HuH-7 (cell line): ENCODE data around the gene ADK.
"Not testable (repeated sequence)": the region's sequence is repeated elsewhere in the genome, so short reads cannot be mapped to it uniquely, and the experiment has no call there.

Source experiments
- DNase-seq: peaks from one replicate; pipeline ENCODE4 v3.0.0; 2011; ENCODE audit warnings: low spot score

Gene ADK

DNA sequence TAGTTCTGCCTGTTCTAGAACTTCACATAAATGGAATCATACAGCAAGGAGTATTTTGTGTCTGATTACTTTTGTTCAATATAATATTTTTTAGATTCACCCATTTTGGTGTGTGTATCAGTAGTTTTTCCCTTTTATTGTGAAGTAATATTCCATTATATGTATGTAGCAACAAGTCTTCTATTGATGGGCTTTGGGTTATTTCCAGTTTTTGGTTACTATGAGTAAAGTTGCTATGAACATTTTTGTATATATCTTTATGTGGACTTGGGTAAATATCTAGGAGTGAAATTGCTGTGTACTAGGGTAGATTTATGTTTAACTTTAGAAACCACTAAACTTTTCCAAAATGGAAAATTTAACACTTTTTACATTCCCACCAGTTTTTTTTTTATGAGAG, 35.7 kb downstream of the ADK start:
- no peak for DNase-seq

DNA sequence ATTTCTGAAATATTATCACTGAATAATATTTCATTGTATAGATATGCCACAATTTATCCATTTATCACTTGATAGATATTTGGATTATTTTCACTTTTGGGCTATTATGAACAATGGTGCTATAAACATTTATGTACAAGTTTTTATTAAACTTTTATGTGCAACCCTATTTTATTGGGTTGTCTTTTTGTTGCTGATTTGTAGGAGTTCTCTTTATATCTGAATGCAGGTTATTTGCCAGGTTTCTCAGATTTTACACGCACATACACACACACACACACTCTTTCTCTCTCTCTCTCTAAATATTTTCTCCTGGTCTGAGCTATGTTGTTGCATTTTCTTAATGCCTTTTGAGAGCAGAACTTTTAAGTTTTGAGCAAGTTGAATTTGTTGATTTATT, 36.2 kb downstream of the ADK start:
- no peak for DNase-seq

DNA sequence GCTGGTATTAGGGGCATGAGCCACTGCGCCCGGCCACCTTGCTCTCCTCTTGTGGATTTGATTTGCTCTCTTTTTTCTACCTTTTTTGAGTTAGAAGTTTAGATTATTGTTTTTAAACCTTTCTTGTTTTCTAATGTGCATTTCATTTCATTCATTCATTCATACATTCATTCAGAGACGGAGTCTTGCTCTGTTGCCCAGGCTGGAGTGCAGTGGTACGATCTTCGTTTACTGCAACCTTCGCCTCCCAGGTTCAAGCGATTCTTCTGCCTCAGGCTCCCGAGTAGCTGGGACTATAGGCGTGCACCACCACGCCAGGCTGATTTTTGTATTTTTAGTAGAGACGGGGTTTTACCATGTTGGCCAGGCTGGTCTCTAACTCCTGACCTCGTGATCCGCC, 37.6 kb downstream of the ADK start:
- not testable (repeated sequence) for DNase-seq

DNA sequence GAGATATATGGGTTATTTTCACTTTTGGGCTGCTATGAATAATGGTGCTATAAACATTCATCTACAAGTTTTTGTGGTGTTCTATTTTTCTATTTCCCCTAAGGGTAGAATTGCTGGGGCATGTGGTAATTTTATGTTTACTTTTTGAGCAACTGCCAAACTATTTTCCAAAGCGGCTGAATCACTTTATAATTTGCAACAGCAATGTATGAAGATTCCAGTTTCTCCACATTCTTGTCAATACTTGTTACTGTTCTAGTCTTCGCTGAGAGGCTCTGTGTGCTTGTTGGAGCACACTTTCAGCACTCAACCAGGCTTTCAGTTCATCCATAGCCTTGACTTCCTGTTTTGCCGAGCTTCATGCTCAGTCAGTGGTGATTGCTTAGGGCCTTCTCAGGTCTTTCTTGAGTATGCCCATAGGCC, 39.0 kb downstream of the ADK start:
- DNase-seq: no peak

DNA sequence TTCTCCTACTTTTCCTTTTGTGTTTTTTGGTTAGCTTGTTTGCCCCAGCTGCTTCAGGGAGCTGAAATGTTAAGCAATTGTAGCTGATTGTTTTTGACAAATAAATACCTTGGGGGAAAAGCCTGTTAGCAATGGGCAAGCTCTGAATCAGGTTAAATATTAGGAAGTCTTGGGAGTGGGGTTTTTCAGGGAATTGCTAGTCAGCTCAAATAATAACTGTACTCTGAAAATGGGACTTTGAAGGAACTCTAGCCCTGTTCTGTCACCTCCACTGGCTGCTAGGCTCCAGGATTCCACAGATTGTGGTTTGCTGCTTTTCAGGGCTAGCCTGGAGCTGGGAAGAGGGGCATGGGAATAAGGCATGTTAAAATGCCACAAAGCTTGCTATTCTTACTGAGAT, 39.5 kb downstream of the ADK start:
- DNase-seq: no peak

DNA sequence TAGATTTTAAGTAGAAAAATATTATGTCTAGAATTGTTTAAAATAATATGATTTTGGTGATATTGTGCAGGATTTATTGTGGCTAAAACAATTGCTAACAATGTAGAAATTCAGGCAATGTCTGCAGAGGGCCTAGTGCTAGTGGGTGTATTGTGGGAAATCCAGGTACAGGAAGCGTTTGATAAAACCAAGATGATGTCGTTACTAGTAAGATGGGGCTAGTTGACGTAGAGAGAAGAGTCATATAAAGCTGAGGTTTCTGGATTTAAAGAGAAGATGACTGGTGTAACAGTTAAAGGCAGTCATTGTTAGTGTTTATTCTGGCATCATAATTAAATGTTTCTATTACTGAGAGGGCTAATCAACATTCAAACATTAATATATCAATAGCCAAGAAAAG, 43.5 kb downstream of the ADK start:
- no peak for DNase-seq

DNA sequence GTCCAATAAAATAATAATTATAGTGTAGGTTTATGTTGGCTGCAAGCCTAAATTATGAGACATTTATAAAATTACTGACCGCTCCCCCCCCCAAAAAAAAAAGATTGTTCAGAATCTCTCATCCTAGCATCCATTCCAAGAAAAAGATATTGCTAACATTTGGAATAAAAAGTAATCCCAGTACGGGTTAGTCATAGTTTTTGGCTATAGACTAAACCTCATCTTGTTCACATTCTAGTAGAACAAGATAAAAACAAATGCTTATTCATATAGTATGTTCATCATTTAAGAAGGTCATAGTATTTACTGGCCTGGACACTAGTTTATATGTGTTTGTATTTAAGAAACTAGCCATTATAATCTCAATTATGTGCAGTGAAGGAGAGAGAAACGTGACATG, 44.0 kb downstream of the ADK start:
- DNase-seq: no peak

DNA sequence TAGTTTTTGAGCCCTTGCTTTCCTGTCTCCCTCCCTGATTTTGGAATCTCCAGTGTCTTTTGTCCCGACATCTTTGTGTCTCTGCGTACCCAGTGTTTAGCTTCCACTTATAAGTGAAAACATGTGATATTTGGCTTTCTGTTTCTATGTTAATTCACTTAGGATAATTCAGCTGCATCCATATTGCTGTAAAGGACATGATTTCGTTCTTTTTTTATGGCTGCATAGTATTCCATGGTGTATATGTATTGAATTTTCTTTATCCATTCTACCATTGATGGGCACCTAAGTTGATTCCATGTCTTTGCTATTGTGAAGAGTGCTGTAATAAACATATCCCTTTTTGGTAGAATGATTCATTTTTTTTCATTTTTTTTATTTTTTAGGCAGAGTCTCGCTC, 48.3 kb downstream of the ADK start:
- no peak for DNase-seq

DNA sequence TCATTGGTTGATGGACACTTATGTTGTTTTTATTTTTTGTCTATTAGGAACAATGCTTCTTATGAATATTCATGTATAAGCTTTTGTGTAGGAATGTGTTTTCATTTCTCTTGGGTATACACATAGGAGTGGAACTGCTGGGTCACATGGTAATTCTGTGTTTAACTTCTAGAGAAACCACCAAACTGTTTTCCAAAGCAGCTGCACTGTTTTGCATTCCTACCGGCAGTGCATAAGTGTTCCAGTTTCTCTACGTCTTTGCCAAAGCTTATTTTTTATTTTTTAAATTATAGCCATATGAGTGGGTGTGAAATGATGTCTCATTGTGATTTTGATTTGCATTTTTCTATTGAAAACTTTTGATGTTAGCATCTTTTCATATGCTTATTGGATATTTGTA, 51.3 kb downstream of the ADK start:
- DNase-seq: no peak

DNA sequence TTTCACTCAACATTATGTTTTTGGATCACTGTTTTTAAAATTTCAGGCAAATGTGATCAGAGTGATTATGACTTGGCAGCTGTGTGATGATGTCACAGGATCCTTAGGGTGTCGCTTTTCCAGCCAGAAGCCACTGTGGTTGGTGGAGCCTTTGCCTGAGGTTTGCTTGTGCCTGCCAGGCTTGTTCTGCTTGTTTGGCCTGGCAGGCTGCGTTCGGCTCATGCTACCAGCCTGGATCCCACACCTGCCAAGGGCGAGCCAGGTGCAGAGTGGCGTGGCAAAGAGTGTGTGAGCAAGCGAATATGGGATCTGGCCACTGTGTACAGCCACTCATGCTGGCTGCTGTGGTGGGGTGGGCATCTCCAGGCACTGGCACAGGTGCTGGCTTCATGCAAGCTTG, 55.7 kb downstream of the ADK start:
- no peak for DNase-seq

DNA sequence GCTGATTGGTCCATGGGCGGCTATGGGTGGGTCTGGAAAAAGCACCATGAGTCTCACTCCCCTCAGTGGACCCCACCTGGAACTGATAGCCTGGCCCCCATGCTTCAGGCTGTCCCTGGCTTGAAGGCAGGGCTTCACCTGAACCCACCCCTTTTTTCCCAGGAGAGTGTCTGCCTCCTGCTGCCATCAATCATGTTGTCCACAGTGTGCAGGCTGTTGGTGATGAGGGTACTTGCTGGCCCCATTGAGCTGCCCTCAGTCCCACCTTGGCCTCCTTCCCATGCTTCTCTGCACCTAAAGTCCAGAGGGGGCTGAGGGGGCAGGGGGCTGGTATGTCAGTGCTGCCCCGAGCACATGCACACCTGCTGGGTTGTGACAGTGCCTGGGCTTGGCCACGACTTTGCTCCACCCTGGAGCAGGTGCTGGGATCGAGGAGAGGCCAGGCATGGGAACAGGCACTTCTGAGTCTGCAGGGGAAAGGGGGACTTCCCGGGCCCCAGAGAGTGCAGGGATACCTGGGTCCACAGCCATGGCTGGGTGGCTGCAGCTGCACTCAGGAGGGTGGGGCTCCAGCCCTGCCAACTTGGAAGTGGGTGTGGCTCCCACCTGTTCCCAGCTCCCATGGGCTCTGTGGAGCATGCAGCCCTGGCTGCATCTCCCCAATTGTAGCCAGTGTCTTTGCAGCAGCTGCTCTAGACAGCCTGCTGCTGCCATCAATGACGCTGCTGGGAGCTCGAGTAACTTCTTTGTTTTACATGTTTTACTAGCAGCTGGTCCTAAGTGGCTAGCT, 56.9 kb downstream of the ADK start:
- DNase-seq: no peak

DNA sequence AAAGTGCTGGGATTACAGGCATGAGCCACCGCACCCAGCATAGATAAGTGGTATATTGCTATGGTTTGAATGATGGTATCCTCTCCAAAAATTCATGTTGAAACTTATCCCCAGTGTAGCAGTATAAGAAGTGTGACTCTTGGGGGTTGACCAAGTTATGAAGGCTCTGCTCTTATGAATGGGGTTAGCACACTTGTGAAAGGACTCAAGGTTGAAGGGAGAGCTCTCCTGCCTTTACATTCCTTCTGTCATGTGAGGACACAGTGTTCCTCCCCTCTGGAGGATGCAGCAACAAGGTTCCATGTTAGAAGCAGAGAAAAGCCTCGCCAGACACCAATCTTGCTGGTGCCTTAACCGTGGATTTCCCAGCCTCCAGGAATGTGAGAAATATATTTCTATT, 58.0 kb downstream of the ADK start:
- no peak for DNase-seq

DNA sequence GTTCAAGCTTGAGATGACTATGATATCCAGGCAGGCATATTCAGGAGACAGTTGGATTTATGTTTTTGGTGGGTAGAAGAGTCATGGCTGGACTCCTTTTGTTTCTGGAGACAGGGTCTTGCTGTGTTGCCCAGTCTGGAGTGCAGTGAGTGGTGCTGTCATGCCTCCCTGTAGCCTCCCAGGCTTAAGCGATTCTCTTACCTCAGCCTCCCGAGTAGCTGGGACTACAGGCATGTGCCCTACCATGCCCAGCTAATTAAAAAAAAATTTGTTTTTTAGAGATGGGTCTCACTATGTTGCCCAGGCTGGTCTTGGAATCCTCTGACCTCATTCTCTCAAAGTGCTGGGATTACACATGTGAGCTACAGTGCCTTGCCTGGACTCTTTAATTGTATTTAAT, 62.0 kb downstream of the ADK start:
- no peak for DNase-seq

DNA sequence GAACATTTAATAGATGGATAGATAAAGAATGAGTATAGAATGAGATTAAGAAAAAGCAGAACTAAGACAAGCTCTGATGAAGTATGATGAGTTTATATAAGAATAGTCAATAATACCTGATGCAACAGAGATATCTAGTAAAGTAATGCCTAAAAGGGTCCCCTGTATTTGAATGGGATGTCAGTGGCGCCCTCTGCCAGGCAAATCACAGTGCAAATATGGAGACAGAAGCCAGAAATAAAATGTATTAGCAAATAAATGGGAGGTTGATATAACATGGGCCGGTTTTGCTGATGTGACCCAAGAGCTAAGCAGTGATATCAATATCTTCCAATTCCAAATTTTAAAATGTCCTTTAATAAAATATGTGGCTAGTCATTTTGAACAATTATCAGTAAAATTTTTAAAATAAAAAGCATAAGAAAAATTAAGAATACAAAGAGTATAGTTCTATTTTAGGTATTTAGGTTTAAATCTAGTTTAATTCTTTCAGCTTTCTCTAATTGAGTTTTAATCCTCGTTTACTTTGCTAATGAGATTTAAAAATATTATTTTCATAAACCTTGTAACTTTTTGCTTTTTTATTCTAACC, 62.6 kb downstream of the ADK start:
- DNase-seq: peak; percentile 9

DNA sequence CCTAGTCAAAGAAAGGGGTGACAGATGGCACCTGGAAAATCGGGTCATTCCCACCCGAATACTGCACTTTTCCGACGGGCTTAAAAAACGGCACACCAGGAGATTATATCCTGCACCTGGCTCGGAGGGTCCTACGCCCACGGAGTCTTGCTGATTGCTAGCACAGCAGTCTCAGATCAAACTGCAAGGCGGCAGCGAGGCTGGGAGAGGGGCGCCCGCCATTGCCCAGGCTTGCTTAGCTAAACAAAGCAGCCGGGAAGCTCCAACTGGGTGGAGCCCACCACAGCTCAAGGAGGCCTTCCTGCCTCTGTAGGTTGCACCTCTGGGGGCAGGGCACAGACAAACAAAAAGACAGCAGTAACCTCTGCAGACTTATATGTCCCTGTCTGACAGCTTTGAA, 66.1 kb downstream of the ADK start:
- DNase-seq: not testable (repeated sequence)

DNA sequence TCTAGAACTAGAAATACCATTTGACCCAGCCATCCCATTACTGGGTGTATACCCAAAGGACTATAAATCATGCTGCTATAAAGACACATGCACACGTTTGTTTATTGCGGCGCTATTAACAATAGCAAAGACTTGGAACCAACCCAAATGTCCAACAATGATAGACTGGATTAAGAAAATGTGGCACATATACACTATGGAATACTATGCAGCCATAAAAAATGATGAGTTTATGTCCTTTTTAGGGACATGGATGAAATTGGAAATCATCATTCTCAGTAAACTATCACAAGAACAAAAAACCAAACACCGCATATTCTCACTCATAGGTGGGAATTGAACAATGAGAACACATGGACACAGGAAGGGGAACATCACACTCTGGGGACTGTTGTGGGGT, 71.4 kb downstream of the ADK start:
- DNase-seq: not testable (repeated sequence)

DNA sequence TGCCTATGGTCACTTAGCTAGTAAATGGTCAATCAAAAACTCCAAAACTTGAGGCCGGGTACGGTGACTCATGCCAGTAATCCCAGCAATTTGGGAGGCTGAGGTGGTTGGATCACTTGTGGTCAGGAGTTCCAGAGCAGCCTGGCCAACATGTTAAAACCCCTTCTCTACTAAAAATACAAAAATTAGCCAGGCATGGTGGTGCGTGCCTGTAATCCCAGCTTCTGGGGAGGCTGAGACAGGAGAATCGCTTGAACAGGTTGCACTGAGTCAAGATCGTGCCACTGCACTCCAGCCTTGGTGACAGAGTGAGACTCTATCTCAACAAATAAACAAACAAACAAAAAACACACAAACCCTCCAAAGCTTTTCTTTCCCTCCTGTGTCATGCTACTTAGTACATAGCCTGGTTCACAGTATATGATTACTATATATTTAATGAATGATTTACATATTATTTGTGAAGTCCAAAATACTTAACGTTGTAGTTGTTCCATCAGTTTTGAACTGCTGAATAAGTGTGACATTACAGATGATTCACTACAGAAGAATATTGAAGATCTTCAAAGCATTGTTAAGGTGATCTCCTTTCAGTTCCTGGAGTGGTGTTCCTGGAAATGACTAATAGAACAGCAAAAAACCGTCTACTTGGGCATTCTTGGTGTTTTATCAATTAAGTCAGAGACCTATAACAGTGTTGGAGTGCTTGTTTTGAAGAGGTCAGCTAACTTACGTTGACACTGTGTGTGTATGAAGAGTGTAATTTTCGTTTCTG, 72.9 kb downstream of the ADK start:
- no peak for DNase-seq

DNA sequence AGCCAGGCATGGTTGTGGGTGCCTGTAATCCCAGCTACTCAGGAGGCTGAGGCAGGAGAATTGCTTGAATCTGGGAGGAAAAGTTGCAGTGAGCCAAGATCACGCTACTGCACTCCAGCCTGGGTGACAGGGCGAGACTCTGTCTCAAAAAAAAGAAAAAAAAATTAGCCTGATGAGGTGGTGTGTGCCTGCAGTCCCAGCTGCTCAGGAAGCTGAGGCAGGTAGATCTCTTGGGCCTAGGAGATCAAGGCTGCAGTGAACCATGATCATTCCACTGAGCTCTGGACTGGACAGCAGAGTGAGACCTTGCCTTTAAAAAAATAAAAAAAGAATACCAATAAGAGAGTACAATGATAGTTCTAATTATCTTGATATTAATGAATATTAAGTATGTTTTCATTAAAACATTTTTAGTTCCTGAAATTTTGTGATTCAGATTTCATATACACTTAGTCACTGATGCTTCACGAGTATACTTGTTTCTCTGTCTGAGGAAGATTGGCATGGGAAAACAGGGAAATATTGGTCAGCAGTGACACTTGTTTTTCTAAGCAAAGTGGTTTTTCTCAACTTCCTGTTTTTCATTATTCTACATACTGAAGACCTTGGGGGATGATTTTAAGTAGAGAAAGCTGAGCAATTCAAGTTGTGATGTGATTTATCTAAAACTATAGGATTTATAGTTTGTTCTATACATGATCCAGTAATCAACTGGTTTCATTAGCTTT, 76.8 kb downstream of the ADK start:
- no peak for DNase-seq

DNA sequence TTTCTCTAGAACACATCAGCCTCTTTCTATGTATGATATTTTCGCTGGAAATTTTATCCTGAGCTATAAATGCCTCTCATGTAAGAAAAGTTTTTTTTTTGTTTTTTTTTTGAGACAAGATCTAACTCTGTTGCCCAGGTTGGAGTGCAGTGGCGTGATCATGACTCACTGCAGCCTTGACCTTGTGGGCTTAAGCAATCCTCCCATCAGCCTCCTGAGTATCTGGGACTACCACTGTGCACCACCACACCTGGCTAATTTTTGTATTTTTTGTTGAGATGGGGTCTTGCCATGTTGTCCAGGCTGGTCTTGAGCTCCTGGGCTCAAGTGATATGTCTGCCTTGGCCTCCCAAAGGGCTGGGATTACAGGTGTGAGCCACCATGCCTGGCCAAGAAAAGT, 80.4 kb downstream of the ADK start:
- no peak for DNase-seq

DNA sequence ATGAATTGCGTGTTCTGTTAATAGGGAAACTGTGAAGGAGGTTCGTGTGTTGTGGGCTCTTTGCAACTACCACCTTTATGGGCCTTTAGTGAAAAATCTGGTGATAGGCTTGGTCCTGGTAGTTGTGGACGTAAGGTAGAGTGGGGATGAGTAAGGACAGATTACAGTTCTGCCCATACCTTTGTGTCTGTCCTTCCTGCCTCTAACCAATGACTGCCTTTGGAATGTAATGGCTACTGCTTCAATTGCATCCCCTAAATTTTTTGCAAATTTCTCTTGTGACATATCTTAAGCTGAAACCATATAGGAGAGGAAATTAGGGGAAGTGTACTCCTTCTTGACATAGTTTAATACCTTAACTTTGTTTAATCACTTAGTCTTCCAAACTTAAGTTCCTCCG, 82.3 kb downstream of the ADK start:
- no peak for DNase-seq

DNA sequence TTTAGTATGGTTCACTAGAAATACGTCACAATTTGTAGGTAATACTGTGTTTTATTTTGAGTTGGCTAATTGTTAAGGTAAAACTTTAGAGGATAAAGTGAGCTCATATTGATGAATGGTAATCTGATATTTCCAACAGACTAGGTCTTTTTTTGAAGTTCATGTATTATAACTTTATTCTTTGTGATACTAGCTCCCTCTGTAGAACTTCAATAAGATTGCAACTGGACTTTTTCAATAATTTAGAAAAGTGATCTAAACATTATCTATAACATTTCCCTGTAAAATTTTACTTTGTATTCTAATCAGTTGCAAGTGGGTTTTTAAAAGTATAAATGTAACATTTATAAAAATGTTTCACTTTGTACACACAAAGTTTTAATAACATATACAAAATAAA, 83.5 kb downstream of the ADK start:
- DNase-seq: no peak

DNA sequence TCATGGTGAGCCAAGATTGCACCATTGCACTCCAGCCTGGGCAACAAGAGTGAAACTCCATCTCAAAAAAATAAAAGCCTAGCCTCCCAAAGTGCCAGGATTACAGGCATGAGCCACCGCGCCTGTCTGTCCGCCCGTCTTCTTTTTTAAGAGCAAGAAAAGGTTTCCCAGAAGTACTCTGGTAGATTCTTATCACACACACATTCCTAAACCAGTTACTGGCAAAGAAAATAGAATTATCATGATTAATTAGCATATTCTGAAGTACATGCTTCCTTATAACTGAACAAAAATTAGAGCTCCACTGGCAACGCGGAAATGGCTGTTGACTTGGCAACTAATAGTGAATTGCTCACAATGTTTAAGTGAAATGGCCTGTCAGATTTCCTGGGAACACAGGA, 87.0 kb downstream of the ADK start:
- no peak for DNase-seq

DNA sequence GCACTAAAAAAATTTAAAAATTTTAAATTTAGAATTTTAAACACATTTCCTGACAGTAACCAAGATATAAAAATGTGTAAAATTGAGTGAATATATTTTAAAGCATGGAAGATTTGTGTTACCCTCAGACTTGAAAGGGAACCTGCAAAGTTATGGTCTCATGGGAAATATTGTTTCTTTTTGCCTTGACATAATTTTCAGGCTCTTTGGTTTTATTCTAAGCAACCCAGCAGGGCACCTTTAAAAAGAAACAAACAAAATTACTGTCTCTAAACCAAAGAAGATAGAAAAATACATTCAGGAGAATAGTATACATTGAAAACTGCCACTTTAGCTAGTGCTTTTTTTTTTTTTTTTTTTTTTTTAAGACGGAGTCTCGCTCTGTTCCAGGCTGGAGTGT, 87.5 kb downstream of the ADK start:
- no peak for DNase-seq
